Stimulated activated CD4-positive, alpha-beta T cell treated with anti-CD3 and anti-CD28 coated beads, Interleukin-4, amount 100 ng/mL, for 4 hours (primary cell): ENCODE data around the gene SMURF1.
"Not testable (repeated sequence)": the region's sequence is repeated elsewhere in the genome, so short reads cannot be mapped to it uniquely, and the experiment has no call there.

ENCODE experiments used
- DNase-seq, 2 experiments: peaks; one replicate each; pipeline ENCODE4 v3.0.0-alpha.2; 2020

Gene SMURF1

DNA sequence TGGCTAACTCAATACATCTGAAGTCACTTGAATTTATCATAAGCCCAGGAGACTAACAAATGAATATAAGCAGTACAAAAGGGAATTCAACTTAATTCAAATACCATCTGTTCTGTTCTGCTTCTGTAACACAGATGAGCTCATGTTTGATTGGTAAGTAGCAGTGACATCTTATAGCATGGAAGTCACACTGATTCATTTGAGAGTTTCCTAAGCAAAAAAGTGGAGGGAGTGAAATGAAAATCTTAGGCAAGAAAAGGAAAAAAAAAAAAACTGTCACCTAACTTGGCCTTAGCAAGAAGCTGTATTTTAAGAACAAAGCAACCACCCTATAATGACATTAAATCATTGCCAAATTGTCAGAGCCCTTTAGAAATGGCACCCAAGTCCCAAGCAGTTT lies 49.5 kb downstream of the SMURF1 start:
- no peak for DNase-seq

DNA sequence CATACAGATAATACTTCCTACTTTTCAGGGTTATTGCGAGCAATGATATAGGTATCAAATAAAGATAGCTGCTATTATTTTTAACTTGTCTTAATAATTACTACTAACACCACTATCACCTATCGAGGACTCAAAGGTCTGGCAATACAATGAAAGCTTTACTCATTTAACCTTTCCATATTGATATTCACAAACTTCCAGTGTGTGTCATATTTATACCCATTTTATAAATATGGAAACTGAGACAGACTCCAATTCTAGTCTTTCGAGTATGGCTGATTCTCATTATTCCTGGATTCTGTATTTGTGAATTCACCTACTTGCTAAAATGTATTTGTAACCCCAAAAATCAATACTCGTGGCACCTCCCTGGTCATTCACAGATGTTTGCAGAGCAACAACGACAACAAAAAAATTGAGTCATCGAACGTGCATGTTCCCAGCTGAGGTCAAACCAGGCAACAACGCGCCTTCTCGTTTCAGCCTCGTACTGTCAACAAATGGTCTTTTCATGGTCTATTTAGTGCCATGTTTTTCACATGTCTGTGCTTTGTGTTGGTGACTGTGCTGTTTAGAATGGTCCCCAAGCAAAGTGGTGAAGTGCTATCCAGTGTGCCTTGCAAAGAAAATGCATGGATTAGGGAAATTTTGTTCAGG lies 51.7 kb downstream of the SMURF1 start:
- DNase-seq: no peak

DNA sequence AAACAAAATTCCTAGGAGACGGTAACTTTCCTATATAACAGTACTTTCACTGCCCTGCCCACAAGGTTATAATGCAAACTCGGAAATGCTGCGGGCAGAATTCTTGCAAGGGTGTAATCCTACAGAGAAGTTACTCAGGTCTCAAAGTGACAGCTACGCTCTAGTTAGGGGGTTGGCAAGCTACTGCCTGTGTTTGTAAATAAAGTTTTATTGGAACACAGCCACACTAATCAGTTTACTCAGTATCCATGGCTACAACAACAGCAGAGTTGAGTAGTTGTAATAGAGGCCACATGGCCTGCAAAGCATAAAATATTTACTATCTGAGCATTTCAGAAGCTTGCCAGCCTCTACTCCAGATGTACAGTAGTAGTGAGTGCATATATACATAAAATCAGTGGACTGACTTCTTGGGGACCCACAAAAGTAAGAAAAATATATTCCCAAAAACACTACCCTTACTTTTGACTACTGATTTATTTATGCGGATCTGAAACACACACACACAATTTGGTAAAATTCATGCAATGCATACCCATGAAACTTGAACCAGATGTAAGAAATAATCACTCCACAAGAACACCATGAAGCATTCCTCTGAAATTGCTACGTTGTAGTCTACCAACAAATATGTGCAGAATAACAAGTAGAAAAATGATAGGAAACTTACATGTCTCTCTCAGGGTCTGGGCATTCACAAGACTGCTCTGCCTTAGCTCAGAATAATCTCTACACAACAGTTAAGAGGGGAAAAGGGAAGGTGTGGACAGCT lies 53.0 kb downstream of the SMURF1 start:
- no peak for DNase-seq

DNA sequence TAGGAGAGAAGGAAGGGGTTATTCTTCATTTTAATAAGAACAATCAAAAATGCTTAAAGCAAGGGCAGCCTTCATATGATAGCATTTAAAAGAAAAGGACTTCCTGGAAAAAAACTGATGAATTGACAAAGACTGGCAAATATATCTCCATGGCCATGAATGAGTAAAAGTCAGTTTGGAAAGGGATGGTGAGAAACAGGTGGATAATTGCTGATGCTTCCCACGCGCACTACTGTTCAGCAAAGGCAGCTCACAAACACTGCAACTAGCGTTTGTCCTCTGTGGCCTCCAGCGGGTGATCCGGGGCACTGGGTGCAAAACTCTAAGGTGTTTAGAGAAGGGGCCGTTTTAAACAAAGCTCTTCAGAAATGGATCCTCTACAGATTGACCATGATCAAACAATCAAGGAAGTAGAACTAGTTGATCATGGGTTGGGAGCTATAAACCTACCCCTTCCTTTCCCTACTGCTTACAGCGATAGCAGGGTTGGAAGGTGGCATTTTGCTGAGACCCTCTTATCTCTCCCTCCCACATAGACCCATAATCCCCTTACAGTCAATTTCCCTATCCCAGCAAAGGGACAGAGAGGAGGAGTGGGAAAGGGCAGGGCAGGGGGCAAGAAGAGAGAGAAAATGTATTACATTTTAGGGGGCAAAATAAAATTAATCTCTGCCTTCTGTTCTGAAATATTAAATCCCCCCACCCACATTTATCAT lies 53.8 kb downstream of the SMURF1 start:
- no peak for DNase-seq

DNA sequence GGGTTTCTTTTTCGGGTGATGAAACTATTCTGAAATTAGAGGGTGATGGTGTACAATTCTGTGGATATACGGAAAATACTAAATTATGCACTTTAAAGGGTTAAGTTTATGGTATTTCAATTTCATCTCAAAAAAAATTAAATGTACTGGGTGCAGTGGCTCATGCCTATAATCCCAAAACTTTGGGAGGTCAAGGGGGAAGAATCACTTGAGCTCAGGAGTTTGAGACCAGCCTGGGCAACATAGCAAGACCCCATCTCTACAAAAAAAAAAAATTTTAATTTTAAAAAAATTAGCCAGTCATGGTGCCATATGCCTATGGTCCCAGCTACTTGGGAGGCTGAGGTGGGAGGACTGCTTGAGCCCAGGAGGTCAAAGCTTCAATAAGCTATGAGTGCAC lies 57.0 kb downstream of the SMURF1 start:
- DNase-seq: no peak

DNA sequence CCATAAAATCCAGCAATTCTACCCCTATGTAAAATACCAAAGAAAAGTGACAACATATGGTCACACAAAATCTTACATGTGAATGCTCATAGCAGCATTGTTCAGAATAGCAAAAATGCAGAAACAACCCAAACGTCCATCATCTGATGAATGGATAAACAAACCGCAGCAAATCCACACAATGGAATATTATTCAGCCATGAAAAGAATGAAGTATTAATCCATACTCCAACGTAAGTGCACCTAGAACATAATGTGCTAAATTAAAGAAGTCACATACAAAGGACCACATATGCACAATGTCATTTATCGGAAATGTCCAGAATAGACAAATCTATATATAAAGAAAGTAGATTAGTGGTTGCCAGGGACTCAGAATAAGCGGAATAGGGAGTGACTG lies 57.4 kb downstream of the SMURF1 start:
- no peak for DNase-seq

DNA sequence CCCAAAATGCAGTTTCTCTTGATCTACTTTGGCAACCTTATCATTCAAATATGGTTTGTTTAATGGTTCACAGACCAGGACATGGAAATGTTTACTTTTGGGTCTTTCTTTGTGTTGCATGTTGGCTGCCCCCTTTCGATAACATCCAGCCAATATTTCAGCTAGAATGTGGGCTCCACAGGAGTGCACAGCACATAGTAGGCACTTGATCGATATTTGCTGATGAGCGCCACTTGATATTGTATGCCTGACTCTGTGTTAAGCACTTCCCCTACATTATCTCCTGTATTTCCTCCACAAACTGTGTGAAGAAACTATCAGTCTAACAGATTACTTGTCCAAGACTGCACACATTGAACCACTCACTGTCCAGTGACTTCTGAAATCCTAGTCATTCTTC lies 60.2 kb downstream of the SMURF1 start:
- no peak for DNase-seq

DNA sequence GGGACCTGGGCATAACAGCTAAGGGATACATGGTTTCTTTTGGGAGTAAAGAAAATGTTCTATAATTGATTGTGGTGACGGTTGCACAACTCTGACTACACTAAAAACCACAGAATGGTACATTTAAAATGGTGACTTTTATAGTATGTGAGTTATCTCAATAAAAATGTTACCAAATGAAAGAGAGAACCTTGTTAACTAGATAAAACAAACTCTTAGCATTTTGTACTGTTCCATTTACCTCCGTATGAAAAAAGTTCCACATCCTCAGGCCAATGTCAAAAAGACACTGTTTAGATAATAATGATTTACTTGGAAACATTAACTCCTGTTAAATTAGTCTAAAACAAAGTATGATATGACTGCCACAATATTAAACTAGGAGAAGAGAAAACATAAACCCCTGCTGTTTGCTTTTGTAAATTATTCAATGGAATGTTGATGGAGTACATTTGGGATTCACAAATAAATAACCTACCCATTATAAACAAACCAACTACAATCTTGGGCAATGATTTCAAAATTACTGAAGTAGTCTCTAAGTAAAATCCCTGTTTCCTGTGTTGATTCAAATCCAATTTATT lies 60.7 kb downstream of the SMURF1 start:
- no peak for DNase-seq

DNA sequence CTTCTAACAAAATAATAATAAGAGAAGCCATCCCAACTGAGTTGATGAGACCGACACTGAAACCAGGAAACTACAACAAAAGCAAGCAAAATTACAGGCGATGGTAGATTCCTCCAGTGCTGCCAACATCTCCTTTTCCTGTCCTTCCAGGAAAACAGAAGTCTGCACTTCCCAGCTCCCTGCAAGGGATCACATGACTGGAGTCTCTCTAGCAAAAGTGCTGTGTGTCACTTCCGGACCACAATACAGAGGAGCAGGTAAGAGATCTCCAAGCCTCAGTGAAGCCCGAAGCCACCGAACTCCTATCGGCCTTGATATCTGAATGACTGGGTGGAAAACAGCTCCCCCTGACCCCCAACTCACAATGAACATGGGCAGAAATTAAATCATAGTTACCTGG lies 63.2 kb downstream of the SMURF1 start:
- DNase-seq: no peak

DNA sequence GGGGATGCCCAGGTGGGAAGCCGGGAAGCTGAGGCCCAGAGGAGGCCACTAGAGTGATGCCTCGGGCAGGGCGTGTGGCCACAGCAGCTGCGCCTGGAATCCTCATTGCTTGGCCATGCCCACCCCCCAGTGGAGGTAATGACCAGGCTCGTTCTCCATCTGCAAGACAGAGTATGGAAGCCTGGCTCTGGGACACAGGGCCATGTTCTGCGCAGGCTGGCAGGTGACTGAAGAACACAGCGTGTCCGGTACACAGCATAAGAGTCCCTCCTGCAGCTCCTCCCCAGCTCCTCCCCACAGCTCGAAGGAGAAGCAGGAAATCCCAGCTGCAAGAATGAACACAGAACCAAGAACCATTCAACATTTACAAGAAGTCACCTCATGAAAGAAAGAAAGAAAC lies 64.8 kb downstream of the SMURF1 start:
- DNase-seq: no peak

DNA sequence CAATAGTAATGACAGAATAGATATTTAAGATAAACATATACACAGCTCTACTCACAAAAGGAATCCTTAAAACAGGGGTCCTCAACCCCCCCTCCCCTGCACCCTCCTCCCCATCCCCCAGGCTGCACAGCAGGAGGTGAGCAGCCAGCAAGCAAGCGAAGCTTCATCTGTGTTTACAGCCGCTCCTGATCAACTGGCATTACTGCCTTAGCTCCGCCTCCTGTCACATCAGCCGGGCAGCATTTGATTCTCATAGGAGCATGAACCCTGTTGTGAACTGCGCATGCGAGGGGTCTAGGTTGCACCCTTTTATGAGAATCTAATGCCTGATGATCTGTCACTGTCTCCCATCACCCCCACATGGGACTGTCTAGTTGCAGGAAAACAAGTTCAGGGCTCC lies 65.5 kb downstream of the SMURF1 start:
- DNase-seq: no peak

DNA sequence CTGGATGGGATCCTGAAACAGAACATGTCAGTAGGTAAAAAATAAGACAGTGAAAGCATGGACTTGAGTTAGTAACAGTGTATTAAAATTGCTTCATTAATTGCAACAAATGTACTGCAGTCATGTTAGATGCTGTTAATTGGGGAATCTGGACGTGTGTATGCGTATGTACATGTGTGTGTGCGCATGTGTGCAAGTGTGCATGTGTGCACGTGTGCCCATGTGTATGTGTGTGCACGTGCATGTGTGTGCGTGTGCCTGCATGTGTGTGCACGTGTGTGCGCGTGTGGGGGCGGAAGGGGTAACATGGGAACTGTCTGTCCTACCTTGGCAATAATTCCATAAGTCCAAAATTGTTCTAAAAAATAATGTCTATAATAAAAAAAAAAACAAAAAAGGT lies 67.3 kb downstream of the SMURF1 start:
- no peak for DNase-seq

DNA sequence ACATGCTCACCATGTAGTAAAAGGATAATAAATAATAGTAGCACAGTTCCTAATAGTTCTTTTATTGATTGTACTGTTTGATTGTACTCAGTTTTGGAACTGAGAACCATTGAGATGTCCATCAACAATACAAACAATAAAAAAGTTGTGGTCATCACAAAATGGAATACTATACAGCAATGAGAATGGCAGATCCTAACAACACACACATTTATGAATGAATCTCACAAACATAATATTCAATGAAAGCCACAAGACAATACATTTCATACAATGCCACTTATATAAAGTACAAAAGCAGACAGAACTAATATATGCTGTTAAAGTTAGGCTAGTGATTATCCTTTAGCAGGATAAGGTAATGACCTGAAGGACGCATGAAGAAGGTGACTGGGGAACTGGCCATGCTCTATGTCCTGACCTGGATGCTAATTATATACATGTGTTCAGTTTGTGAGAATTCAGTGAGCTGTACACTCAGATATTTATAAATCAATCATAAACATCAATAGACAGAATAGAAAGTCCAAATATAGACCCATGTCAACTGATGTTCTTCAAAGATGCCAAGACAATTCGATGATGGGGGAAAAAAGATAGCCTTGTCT lies 70.0 kb downstream of the SMURF1 start:
- DNase-seq: no peak

DNA sequence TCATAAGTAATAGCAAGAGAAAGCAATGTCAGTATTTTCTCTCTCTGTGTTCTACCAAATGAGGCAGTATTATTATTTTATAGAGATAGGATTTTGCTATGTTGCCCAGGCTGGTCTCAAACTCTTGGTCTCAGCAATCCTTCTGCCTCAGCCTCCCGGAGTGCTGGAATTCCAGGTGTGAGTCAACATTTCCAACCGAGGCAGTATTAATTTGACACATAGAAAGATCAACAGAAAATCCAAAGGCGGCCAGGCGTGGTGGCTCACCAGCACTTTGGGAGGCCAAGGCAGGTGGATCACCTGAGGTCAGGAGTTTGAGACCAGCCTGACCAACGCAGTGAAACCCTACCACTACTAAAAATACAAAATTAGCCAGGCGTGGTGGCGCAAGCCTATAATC lies 71.8 kb downstream of the SMURF1 start:
- DNase-seq: no peak

DNA sequence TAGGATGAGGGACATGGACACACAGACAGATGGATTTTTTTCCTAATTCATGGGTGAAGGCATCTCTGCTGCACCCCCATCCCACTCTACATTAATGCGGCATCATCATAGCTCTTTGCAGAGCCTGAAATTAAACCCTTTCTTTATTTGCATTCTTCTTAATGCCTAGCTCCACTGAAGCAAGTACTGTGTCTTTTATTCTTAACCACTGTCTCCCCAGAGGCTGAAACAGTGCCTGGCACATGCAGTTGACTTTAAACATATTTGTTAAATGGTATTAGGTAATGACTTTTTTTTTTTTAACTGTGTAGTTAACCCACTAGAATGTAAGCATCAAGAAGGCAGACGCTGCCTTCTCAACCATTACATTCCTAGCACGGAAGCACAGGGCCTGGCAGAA lies 73.5 kb downstream of the SMURF1 start:
- DNase-seq: no peak

DNA sequence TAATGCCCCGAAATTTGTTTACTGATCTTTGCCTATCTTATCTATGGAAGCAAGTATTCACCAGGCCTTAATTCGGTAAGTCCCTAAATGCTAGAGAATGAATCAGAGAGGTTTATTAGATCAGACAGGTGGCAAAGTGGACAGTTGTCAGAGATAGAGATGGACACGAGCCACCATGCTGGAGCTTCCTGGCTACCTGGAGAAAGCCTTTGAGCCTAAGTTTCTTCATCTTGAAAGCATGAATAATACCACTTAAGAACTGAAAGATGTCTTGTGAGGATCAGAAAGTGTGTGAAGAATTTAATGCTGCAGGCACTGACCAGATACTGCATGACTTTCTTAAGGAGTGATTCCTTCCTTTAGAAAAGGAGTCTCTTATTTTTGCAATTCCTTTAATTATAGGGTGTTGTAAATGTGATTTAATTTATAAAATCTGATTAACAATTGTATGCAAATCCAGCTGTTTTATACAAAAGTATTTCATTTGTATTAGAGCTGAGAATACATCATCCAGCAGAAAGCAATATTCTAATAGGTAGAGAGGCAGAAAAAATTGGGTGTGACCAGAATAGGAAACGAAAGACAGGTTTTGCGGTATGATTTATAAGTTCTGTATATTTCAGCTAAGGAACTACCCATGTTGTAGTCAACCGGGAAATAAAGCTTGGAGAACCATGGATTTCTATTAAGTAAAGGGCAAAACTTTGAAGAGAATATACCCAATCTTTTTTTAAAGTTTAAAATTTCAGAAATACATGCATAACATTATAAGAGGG lies 82.7 kb downstream of the SMURF1 start:
- DNase-seq: no peak

DNA sequence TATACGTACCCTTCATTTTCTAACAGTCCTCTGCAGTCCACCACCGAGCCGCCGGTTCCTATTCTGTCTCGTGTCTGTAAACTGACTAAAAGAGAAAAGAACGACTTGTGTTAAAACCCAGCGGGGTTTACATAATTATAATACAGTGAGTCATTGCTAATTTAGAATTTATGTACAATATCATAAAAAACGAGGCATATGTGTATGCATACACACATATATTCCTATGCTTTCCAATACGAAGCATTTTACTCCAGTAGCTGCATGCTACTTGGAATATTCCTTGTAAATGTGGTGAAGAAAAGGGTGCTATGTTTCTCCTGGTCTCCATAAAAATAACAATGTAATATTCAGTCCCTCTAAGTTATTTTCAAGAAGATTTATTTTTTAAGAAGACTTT lies 89.1 kb downstream of the SMURF1 start:
- DNase-seq: no peak

DNA sequence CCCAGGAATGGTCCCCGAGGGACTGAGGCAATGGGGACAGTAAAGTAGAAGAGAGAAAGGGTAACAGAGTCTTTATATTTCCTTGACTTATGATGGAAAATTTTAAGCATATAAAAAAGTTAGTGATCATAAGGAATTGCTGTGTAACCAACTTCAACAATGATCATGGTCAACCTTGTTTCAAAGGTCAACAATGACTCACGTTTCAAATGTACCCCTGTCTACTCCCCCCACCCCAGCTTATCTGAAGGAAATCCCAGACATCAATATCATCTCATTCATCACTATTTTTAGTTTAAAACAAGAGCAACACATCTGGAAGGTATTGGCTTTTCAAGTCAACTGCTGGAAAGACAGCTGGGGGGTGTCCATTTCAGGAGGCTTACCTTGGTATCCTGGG lies 92.9 kb downstream of the SMURF1 start:
- DNase-seq: no peak

DNA sequence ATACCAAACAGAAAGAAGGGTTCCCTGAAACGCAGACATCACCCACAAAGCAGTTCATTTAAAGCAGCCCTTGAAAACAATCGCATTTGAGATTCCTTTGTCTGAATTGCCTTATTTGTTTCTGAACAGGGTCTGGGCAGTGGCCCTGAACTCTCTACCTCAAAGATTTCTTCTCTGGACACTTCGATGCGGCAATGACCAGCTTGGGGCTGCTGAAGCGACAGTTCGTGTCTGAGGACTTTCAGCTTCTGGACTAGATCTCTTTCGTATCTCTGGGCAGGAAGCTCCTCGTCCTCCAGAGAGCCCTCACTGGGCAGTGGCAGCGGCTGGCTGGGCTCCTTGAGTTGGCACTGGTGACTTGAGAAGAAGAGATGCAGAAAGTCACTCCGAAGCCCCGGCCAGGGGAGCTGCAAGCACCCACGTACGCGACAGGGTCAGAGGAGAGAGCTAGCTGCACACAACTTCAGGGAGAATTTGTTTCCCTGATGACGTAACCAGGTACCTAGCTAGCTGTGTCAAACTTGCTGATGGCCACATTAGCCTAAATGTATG lies 96.3 kb downstream of the SMURF1 start:
- no peak for DNase-seq

DNA sequence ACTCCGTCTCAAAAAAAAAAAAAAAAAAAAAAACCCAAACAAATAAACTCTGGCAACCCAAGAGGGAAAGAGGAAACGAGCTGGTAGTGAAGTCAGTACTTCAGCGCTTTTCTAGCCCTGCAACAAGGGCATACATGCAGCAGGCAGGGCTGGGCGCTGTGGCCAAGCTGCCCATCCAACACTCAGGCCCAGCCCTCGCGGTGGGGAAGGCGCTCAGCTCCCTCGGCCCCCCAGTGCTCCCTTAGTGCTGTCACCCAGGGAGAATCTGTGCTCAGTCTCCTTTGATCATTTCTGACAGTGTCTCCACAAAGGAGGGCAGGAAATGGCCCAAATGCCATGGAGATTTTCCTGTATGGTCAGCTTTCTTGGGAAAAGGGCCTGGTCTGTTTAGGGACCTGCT lies 97.2 kb downstream of the SMURF1 start:
- no peak for DNase-seq

DNA sequence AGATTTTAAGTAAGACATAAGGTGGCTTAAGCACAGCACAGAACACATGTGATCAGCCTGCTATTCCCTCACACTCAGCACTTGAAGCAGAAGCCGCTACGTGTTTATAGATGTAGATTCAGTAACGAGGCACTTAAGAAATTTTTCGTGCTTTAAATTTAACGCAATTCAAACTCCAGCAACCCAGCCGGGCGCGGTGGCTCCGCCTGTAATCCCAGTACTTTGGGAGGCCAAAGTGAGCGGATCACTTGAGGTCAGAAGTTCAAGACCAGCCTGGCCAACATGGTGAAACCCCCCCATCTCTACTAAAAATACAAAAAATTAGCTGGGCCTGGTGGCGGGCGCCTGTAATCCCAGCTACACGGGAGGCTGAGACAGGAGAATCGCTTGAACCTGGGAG lies 97.6 kb downstream of the SMURF1 start:
- DNase-seq: not testable (repeated sequence)

DNA sequence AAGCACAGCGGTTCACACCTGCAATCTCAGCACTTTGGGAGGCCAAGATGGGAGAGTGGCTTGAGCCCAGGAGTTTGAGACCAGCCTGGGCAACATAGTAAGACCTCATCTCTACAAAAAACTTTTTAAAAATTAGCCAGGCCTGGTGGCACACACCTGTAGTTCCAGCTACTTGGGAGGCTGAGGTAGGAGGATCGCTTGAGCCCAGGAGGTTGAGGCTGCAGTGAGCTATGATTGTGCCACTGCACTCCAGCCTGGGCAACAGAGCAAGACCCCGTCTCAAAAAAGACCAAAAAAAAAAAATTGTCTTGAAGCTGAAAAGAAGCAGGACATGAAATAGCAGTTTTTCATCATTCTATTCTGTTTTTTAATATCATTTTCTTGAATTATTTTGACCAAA lies 99.0 kb downstream of the SMURF1 start:
- not testable (repeated sequence) for DNase-seq
